SH-SY5Y (cell line): Measurements from ENCODE around the gene INPP5A.

Source experiments
- GATA2 ChIP-seq: IDR thresholded peaks from 2 replicates; pipeline ENCODE4 v1.6.1; 2011; ENCODE audit warnings: mild to moderate bottlenecking, low read depth, low read length
- GATA3 ChIP-seq: IDR thresholded peaks from 2 replicates; pipeline ENCODE4 v1.6.1; 2011; ENCODE audit warnings: low read depth, mild to moderate bottlenecking, low read length, moderate library complexity

GRCh38 chr10:132726194-132726593 is 188.6 kb downstream of the INPP5A start:
- no peak for TF ChIP-seq GATA2
- no peak for TF ChIP-seq GATA3
